HepG2 (cell line): ENCODE data around the gene RPTOR. TPM values are rescaled to one million over a fixed set of nuclear protein-coding genes. Genes with fewer than 3 reads are reported as not detected.
A peak's percentile ranks its signal among the peaks of the same experiment; 100 is the strongest.

Source experiments
- ATRX ChIP-seq: sonication (generic); formaldehyde crosslinking; IDR thresholded peaks from 2 replicates; pipeline ENCODE4 v1.4.0; 2020; ENCODE audit warnings: missing genetic modification reagents, borderline replicate concordance
- CHD2 ChIP-seq: IDR thresholded peaks from 2 replicates; pipeline ENCODE4 v1.6.1; 2011; ENCODE audit warnings: low read depth, low read length, improper control_type of control experiment
- EP300 ChIP-seq, 3 experiments: sonication (generic) in 1 of 3; formaldehyde crosslinking in 1 of 3; IDR thresholded peaks; 2 replicates each; pipeline versions ENCODE4 v1.5.1 to v1.6.1; 2011 to 2020; ENCODE audit warnings: low read depth in 2 of 3, low read length in 2 of 3, borderline replicate concordance in 1 of 3, improper control_type of control experiment in 1 of 3, mild to moderate bottlenecking in 1 of 3, missing genetic modification reagents in 1 of 3, moderate library complexity in 1 of 3
- MBNL3 ChIP-seq: fragments of 250-450 bp; sonication (Bioruptor Pico); conservative IDR thresholded peaks from 2 replicates; pipeline ENCODE4 v1.8.0; 2022; ENCODE audit warnings: mild to moderate bottlenecking, inconsistent platforms
- MYNN ChIP-seq: sonication (generic); formaldehyde crosslinking; IDR thresholded peaks from 2 replicates; pipeline ENCODE4 v1.4.0; 2020; ENCODE audit warnings: mild to moderate bottlenecking, low read depth, missing genetic modification reagents
- POLR2AphosphoS2 ChIP-seq: IDR thresholded peaks from 2 replicates; pipeline ENCODE4 v1.6.1; 2011; ENCODE audit warnings: low read depth, low read length, improper control_type of control experiment
- RERE ChIP-seq: IDR thresholded peaks from 2 replicates; pipeline ENCODE4 v1.6.1; 2016; ENCODE audit warnings: low read depth, missing genetic modification reagents, missing compliant biosample characterization
- RFX5 ChIP-seq: IDR thresholded peaks from 2 replicates; pipeline ENCODE4 v1.6.1; 2011; ENCODE audit warnings: low read depth, low read length, improper control_type of control experiment
- SAFB2 ChIP-seq: sonication (generic); formaldehyde crosslinking; IDR thresholded peaks from 2 replicates; pipeline ENCODE4 v1.5.1; 2020; ENCODE audit warnings: missing genetic modification reagents, low read depth, mild to moderate bottlenecking, borderline replicate concordance
- SMC3 ChIP-seq: IDR thresholded peaks from 2 replicates; pipeline ENCODE4 v1.6.1; 2011; ENCODE audit warnings: low read length, improper control_type of control experiment
- SRY ChIP-seq: sonication (generic); formaldehyde crosslinking; IDR thresholded peaks from 2 replicates; pipeline ENCODE4 v1.8.0; 2022; ENCODE audit warnings: mild to moderate bottlenecking, missing genetic modification reagents
- ZKSCAN1 ChIP-seq: fragments of 150-350 bp; IDR thresholded peaks from 2 replicates; pipeline ENCODE4 v1.6.1; 2014; ENCODE audit warnings: low read length
- ZNF10 ChIP-seq: sonication (generic); formaldehyde crosslinking; IDR thresholded peaks from 2 replicates; pipeline ENCODE4 v1.4.0; 2020; ENCODE audit warnings: mild to moderate bottlenecking, low read depth, missing genetic modification reagents, borderline replicate concordance
- ZNF615 ChIP-seq: sonication (generic); formaldehyde crosslinking; IDR thresholded peaks from 2 replicates; pipeline ENCODE4 v1.5.0; 2020; ENCODE audit warnings: mild to moderate bottlenecking, missing genetic modification reagents, borderline replicate concordance
- ZNF761 ChIP-seq: sonication (generic); formaldehyde crosslinking; conservative IDR thresholded peaks from 2 replicates; pipeline ENCODE4 v1.4.0; 2020; ENCODE audit warnings: mild to moderate bottlenecking, missing genetic modification reagents
- ZNF773 ChIP-seq: sonication (generic); formaldehyde crosslinking; IDR thresholded peaks from 2 replicates; pipeline ENCODE4 v1.4.0; 2020; ENCODE audit warnings: missing genetic modification reagents, borderline replicate concordance
- ZNF841 ChIP-seq: sonication (generic); formaldehyde crosslinking; IDR thresholded peaks from 2 replicates; pipeline ENCODE4 v1.8.1; 2023; ENCODE audit warnings: missing genetic modification reagents, borderline replicate concordance
- polyA plus RNA-seq, 8 experiments: library from polyadenylated mRNA; depleted of rRNA in 3 of 8; stranded (reverse) in 7 of 8; unstranded in 1 of 8; fragments of >200 nt; fragmentation: Illumina TruSeq in 4 of 8; extraction: Trizol in 4 of 8; gene quantifications; 2 replicates each; pipeline versions ENCODE4 v1.2.1 to v1.2.3, GENCODE V29; 2011 to 2016; ENCODE audit warnings: low read depth in 4 of 8, missing spikeins in 1 of 8, mixed read lengths in 1 of 8; ENCODE audit not compliant: insufficient read depth in 1 of 8
- total RNA-seq, 5 experiments: library from RNA; depleted of rRNA; stranded (reverse); fragments of >200 nt; fragmentation: Illumina TruSeq; extraction: Trizol; gene quantifications; 2 replicates each; pipeline ENCODE4 v1.2.3, GENCODE V29; 2016; ENCODE audit warnings: low read depth in 1 of 5
- TF ChIP-seq, protein P1 (sequence below): sonication (generic); formaldehyde crosslinking; IDR thresholded peaks from 2 replicates; pipeline ENCODE4 v1.9.0; 2022; ENCODE audit warnings: low read depth, missing genetic modification reagents
- TF ChIP-seq, protein P2 (sequence below): sonication (generic); formaldehyde crosslinking; IDR thresholded peaks from 2 replicates; pipeline ENCODE4 v1.4.0; 2020; ENCODE audit warnings: missing genetic modification reagents

RPTOR gene
- total and polyA plus RNA-seq, 2 of the 13 experiments (the other 11 are each of a cell fraction or from before 2014, with no cell fraction given) = 6.6 to 25.3 TPM

DNA sequence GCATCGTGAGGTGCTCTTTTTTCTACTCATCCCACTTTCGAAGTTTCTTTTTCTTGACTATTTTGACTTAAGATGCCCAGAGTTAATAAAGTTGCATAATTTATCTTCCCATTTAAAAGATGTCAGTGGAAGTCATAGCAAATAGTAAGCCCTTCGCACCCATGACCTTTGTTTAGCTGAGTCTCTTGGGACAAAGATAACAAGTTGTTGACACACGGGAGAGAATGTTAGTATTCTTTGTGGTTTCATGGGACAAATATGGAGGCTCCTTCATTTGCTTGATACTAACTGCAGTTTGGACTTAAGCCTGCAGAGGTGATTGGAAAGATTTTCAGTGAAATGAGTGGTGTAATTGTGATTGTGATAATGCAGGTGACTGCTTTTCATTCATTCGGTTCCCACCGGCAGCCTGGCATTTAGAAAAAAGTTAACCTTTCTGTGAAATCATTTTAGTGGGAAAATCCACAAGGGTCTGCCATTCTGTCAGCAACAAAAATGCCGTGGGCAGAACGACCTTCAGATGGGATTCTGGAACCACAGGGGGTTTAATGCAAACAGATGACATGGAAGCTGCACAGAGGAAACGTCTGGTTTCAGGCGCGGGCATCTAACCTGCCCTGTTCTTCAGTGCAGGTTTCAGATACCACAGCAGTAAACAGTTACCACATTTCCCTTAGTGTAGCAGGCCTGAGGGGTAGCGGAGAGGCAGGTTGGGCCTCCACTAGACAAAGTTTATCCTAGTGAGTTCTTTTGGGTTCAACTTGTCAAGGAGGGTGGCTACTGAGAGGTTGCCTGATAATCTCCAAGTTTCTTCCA, 123.0 kb downstream of the RPTOR start (continued):
- no peak for TF ChIP-seq POLR2AphosphoS2
- no peak for TF ChIP-seq ZNF773 (CRISPR knock-in tag)
- TF ChIP-seq CHD2 = no peak
- TF ChIP-seq, protein P1, sequence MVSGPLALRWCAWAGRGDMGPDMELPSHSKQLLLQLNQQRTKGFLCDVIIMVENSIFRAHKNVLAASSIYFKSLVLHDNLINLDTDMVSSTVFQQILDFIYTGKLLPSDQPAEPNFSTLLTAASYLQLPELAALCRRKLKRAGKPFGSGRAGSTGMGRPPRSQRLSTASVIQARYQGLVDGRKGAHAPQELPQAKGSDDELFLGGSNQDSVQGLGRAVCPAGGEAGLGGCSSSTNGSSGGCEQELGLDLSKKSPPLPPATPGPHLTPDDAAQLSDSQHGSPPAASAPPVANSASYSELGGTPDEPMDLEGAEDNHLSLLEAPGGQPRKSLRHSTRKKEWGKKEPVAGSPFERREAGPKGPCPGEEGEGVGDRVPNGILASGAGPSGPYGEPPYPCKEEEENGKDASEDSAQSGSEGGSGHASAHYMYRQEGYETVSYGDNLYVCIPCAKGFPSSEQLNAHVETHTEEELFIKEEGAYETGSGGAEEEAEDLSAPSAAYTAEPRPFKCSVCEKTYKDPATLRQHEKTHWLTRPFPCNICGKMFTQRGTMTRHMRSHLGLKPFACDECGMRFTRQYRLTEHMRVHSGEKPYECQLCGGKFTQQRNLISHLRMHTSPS (CRISPR knock-in tag) = no peak
- TF ChIP-seq EP300 (IDR thresholded peaks at IDR 0.05; ENCODE audit: low read depth in 2 of 2, low read length in 2 of 2) = peak in 1 of 2 experiments; percentile 88; a peak in 2 of 4 replicates
- TF ChIP-seq EP300 (CRISPR knock-in tag; IDR thresholded peaks at IDR 0.05; ENCODE audit: borderline replicate concordance) = peak; percentile 64; the same call in 1 of the 2 replicates
- no peak for TF ChIP-seq RERE (CRISPR knock-in tag)
- no peak for TF ChIP-seq ZNF761 (CRISPR knock-in tag)
- no peak for TF ChIP-seq MYNN
- no peak for TF ChIP-seq RFX5
- TF ChIP-seq MBNL3 (CRISPR knock-in tag) = no peak
- TF ChIP-seq ATRX (CRISPR knock-in tag) = no peak
- no peak for TF ChIP-seq SAFB2 (CRISPR knock-in tag)
- TF ChIP-seq, protein P2, sequence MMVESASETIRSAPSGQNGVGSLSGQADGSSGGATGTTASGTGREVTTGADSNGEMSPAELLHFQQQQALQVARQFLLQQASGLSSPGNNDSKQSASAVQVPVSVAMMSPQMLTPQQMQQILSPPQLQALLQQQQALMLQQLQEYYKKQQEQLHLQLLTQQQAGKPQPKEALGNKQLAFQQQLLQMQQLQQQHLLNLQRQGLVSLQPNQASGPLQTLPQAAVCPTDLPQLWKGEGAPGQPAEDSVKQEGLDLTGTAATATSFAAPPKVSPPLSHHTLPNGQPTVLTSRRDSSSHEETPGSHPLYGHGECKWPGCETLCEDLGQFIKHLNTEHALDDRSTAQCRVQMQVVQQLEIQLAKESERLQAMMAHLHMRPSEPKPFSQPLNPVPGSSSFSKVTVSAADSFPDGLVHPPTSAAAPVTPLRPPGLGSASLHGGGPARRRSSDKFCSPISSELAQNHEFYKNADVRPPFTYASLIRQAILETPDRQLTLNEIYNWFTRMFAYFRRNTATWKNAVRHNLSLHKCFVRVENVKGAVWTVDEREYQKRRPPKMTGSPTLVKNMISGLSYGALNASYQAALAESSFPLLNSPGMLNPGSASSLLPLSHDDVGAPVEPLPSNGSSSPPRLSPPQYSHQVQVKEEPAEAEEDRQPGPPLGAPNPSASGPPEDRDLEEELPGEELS = peak; percentile 93
- no peak for TF ChIP-seq ZNF10 (CRISPR knock-in tag)
- no peak for TF ChIP-seq ZKSCAN1
- no peak for TF ChIP-seq ZNF841
- TF ChIP-seq SMC3 = no peak
- no peak for TF ChIP-seq SRY (CRISPR knock-in tag)
- TF ChIP-seq ZNF615 (CRISPR knock-in tag) = no peak
